ENCODE measurements around the gene PRSS2. TPM values are rescaled to one million over a fixed set of nuclear protein-coding genes. Genes with fewer than 3 reads are reported as not detected.

PRSS2 gene
- total RNA-seq, 1 donor from 2014 or later: not detected

DNA sequence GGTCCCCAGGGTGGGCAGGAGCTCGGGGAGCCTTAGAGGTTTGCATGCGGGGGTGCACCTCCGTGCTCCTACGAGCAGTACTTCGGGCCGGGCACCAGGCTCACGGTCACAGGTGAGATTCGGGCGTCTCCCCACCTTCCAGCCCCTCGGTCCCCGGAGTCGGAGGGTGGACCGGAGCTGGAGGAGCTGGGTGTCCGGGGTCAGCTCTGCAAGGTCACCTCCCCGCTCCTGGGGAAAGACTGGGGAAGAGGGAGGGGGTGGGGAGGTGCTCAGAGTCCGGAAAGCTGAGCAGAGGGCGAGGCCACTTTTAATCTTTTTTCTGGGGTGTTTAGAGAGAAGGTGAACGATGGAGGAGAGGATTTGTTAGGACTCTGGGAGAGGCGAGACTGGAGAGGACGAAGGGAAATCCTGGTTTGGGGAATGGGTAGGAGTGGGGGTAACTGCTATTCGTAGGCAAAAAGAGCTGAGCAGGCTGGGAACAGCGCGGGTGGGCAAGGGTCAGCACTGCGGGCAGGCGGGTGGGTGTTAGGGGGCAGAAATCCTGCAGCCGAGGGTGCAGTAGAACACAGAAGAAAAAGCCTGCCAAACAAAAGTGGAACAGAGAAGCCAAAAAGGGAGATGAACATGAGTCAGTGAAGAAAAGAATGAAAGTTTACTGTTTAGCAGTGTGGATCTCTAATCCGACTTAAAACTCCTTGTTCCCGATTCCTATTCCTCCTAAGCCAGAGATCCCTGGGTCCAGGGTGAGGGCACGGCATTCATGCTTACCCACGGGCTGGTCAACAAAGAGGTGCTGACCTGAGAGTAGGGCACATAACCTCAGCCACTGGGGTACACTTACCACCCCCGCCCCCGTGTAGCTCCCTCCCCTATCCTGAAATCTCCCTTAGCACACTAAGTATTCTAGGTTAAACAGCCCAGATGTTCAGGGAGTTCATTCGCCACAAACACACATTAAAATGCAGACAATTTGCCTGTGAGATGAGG is 26.9 kb downstream of the PRSS2 start:
- intact Hi-C loops (cut with DNase I): no loop called here
- peak; percentile 77 to 85 for DNase-seq (ENCODE audit: extremely low spot score in 2 of 2)
- Histone ChIP-seq H3K4me3 (peak overlapping the region; percentile 40 to 45), H3K27ac (peak overlapping the region; percentile 70), H3K4me1 (peaks cover 16% of the 10 kb centered on the region), H3K36me3 (no peaks in the 10 kb centered on the region), H3K9me3 (no peaks in the 10 kb centered on the region), H3K27me3 (peaks cover 4% of the 10 kb centered on the region)
- TF ChIP-seq CTCF (IDR thresholded peaks at IDR 0.05): no peak
- no peak for TF ChIP-seq POLR2AphosphoS5 (IDR thresholded peaks at IDR 0.05; ENCODE audit: insufficient read depth in 1 of 2, low read depth in 1 of 2)
- no peak for TF ChIP-seq POLR2A (IDR thresholded peaks at IDR 0.05)

DNA sequence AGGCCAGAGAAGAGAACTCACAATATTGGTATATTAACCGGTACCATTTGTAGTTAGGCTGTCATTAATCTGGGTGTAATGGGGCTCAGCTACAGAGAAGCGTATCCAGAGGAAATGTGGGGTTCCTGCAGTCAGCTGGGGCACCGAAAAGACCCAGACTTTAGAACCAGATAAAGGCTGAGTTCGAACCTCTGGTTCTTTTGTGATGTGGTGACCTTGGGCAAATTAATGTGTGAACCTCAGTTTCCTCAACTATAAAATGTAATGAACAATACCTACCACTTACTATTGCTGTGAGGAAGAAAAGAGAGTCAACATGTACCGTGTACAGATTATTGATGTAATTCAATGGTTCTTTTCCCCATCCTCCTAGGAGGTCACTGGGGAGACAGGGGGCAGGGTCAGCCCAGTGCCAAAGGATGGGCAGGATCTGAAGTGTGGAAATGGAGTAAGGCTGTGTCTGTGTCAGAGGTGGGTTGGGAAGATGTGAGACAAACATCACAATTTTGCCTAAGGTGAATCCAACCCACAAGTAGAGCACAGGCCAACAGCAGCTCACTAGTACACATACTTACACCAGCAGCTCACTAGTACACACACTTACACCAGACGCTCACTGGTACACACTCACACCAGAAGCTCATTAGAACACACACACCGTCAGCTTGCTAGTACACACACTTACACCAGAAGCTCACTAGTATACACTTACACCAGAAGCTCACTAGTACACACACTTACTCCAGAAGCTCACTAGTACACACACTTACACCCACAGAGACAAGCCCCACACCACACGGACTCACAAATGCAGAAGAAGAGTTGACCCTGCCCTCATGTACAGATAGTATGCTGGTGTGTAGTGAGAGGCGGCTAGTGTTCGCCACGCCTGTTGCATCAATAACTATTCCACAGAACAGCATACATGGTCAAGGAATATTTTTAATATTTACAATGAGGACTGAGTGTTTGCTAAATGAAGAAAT is 28.0 kb downstream of the PRSS2 start:
- Histone ChIP-seq H3K9me3 (no peaks in the 10 kb centered on the region), H3K27me3 (peaks cover 4% of the 10 kb centered on the region), H3K4me1 (peaks cover 16% of the 10 kb centered on the region), H3K27ac (peak overlapping the region; percentile 33), H3K4me3 (no peak overlapping the region), H3K36me3 (no peaks in the 10 kb centered on the region)
- peak; percentile 56 to 70 for DNase-seq (ENCODE audit: extremely low spot score in 2 of 2)
- intact Hi-C loops (cut with DNase I): no loop called here
- TF ChIP-seq POLR2AphosphoS5 (IDR thresholded peaks at IDR 0.05; ENCODE audit: insufficient read depth in 1 of 2, low read depth in 1 of 2) (no peak), POLR2A (IDR thresholded peaks at IDR 0.05) (no peak), CTCF (IDR thresholded peaks at IDR 0.05) (no peak)

- Histone ChIP-seq H3K27me3 (peaks cover 4% of the 10 kb centered on the region), H3K4me1 (peaks cover 16% of the 10 kb centered on the region), H3K36me3 (no peaks in the 10 kb centered on the region), H3K27ac (peak overlapping the region; percentile 33), H3K9me3 (no peaks in the 10 kb centered on the region), H3K4me3 (no peak overlapping the region)
- DNase-seq (ENCODE audit: extremely low spot score in 2 of 2): peak in 1 of 2 donors; percentile 22
- no peak for TF ChIP-seq POLR2AphosphoS5 (IDR thresholded peaks at IDR 0.05; ENCODE audit: insufficient read depth in 1 of 2, low read depth in 1 of 2)
- no peak for TF ChIP-seq CTCF (IDR thresholded peaks at IDR 0.05)
- TF ChIP-seq POLR2A (IDR thresholded peaks at IDR 0.05): no peak
- intact Hi-C loops (cut with DNase I): no loop called here
These were observed 28.7 kb downstream of the PRSS2 start for GRCh38 chr7:142799437-142799835.

GRCh38 chr7:142800088-142800487 is 29.3 kb downstream of the PRSS2 start:
- Histone ChIP-seq H3K4me3 (no peak overlapping the region), H3K36me3 (no peaks in the 10 kb centered on the region), H3K9me3 (no peaks in the 10 kb centered on the region), H3K4me1 (peaks cover 16% of the 10 kb centered on the region), H3K27me3 (peaks cover 4% of the 10 kb centered on the region), H3K27ac (no peak overlapping the region)
- TF ChIP-seq POLR2AphosphoS5 (IDR thresholded peaks at IDR 0.05; ENCODE audit: insufficient read depth in 1 of 2, low read depth in 1 of 2) (no peak), CTCF (IDR thresholded peaks at IDR 0.05) (no peak), POLR2A (IDR thresholded peaks at IDR 0.05) (no peak)
- DNase-seq (ENCODE audit: extremely low spot score in 2 of 2): no peak
- intact Hi-C loops (cut with DNase I): loop anchor here (5.0 kb wide), 1 partner anchor 1118 kb away; no protein-coding TSS in a partner anchor

Data from vagina (tissue), 2 donors.